GM23248 (cell line): ENCODE results near the gene LGR5.

ENCODE experiments used
- EZH2 ChIP-seq: fragments of 200-600 bp; sonication (generic); IDR thresholded peaks from 2 replicates; pipeline ENCODE4 v1.6.1; 2018; ENCODE audit warnings: antibody characterized with exemption, mild to moderate bottlenecking; ENCODE audit not compliant: insufficient read depth, poor library complexity, severe bottlenecking
- EZH2phosphoT487 ChIP-seq: fragments of 200-600 bp; sonication (generic); IDR thresholded peaks from 2 replicates; pipeline ENCODE4 v1.6.1; 2018; ENCODE audit warnings: antibody characterized with exemption, moderate library complexity, mild to moderate bottlenecking, low read depth; ENCODE audit not compliant: insufficient read depth

GRCh38 chr12:71410844-71411243 is 28.8 kb upstream of the LGR5 start:
- TF ChIP-seq EZH2 = no peak
- TF ChIP-seq EZH2phosphoT487 = no peak
